Ovary (tissue), 3 donors: ENCODE results near the gene ZNF222.

Experiments used
- EP300 ChIP-seq: sonication (generic); formaldehyde crosslinking; IDR thresholded peaks from one replicate; pipeline ENCODE4 v1.6.1; 2017; ENCODE audit warnings: antibody characterized with exemption
- TF ChIP-seq, protein P1 (sequence below), 3 donors: fragments of 450-650 bp in 2 of 3; fragments of 200-600 bp in 1 of 3; IDR thresholded peaks; one replicate each; pipeline versions ENCODE4 v1.5.1 to v1.8.0; 2016 to 2022; ENCODE audit warnings: antibody characterized with exemption in 3 of 3, mild to moderate bottlenecking in 1 of 3
- donor health status: DM: no; HTN: no; CAD: no.

- no peak for TF ChIP-seq EP300
- TF ChIP-seq, protein P1, sequence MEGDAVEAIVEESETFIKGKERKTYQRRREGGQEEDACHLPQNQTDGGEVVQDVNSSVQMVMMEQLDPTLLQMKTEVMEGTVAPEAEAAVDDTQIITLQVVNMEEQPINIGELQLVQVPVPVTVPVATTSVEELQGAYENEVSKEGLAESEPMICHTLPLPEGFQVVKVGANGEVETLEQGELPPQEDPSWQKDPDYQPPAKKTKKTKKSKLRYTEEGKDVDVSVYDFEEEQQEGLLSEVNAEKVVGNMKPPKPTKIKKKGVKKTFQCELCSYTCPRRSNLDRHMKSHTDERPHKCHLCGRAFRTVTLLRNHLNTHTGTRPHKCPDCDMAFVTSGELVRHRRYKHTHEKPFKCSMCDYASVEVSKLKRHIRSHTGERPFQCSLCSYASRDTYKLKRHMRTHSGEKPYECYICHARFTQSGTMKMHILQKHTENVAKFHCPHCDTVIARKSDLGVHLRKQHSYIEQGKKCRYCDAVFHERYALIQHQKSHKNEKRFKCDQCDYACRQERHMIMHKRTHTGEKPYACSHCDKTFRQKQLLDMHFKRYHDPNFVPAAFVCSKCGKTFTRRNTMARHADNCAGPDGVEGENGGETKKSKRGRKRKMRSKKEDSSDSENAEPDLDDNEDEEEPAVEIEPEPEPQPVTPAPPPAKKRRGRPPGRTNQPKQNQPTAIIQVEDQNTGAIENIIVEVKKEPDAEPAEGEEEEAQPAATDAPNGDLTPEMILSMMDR (IDR thresholded peaks at IDR 0.05), result no peak
Measured at GRCh38 chr19:44024900-44025216, 321 bp upstream of the ZNF222 start.
